Endothelial cell (in vitro differentiated cells): Measurements from ENCODE around the gene VSTM1. TPM values are rescaled to one million over a fixed set of nuclear protein-coding genes. Genes with fewer than 3 reads are reported as not detected.

Experiments used
- DNase-seq: peaks from one replicate; pipeline ENCODE4 v3.0.0; 2021; ENCODE audit warnings: low spot score
- H3K27ac Mint-ChIP-seq: one replicate; pipeline ENCODE4 v1.8.0; 2021; ENCODE audit warnings: mixed read lengths, inconsistent platforms; ENCODE audit not compliant: unreplicated experiment
- H3K27me3 Mint-ChIP-seq: one replicate; pipeline ENCODE4 v1.8.0; 2021; ENCODE audit warnings: mild to moderate bottlenecking, moderate library complexity, mixed read lengths, inconsistent platforms; ENCODE audit not compliant: unreplicated experiment
- H3K36me3 Mint-ChIP-seq: one replicate; pipeline ENCODE4 v1.8.0; 2021; ENCODE audit warnings: mild to moderate bottlenecking, low read depth, mixed read lengths, inconsistent platforms; ENCODE audit not compliant: unreplicated experiment
- H3K4me1 Mint-ChIP-seq: one replicate; pipeline ENCODE4 v1.8.0; 2021; ENCODE audit warnings: mild to moderate bottlenecking, mixed read lengths, inconsistent platforms; ENCODE audit not compliant: unreplicated experiment
- H3K4me3 Mint-ChIP-seq: one replicate; pipeline ENCODE4 v1.8.0; 2021; ENCODE audit warnings: mild to moderate bottlenecking, mixed read lengths, inconsistent platforms; ENCODE audit not compliant: unreplicated experiment
- H3K9me3 Mint-ChIP-seq: one replicate; pipeline ENCODE4 v1.8.0; 2021; ENCODE audit warnings: mixed read lengths, inconsistent platforms; ENCODE audit not compliant: unreplicated experiment
- total RNA-seq: library from RNA; stranded (reverse); fragmentation: NEBNext Ultra II Directional; extraction: Animal tissue kit (Norgen Biotek cat#: 25700); gene quantifications from one replicate; pipeline ENCODE4 v1.2.1, GENCODE V29; 2021; ENCODE audit not compliant: unreplicated experiment
- TF ChIP-seq, protein P1 (sequence below): fragments of 200-600 bp; sonication (generic); IDR thresholded peaks from one replicate; pipeline ENCODE4 v1.5.0; 2021; ENCODE audit warnings: antibody characterized with exemption; ENCODE audit not compliant: unreplicated experiment

Gene VSTM1
- total RNA-seq, 1 donor from 2014 or later = 2.2 TPM

DNA sequence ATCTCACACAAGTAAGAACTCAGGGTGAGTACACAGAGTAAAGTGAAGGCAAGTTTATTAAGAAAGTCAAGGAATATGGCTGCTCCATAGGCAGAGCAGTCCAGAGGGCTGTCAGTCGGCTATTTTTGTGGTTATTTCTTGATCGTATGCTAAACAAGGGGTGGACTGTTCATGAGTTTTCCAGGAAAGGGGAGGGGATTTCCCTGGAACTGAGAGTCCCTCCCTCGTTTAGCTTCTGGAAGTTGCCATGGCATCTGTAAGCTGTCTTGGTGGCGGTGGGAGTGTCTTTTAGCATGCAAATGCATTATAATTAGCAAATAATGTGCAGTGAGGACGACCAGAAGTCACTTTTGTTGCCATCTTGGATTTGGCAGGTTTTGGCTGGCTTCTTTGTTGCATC lies 5.8 kb upstream of the VSTM1 start:
- no peak overlapping the region for H3K4me3 Mint-ChIP-seq
- no peak overlapping the region for H3K27ac Mint-ChIP-seq
- H3K27me3 Mint-ChIP-seq = peaks cover 4% of the 10 kb centered on the region
- TF ChIP-seq, protein P1, sequence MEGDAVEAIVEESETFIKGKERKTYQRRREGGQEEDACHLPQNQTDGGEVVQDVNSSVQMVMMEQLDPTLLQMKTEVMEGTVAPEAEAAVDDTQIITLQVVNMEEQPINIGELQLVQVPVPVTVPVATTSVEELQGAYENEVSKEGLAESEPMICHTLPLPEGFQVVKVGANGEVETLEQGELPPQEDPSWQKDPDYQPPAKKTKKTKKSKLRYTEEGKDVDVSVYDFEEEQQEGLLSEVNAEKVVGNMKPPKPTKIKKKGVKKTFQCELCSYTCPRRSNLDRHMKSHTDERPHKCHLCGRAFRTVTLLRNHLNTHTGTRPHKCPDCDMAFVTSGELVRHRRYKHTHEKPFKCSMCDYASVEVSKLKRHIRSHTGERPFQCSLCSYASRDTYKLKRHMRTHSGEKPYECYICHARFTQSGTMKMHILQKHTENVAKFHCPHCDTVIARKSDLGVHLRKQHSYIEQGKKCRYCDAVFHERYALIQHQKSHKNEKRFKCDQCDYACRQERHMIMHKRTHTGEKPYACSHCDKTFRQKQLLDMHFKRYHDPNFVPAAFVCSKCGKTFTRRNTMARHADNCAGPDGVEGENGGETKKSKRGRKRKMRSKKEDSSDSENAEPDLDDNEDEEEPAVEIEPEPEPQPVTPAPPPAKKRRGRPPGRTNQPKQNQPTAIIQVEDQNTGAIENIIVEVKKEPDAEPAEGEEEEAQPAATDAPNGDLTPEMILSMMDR = no peak
- H3K9me3 Mint-ChIP-seq = no peaks in the 10 kb centered on the region
- peaks cover 3% of the 10 kb centered on the region for H3K36me3 Mint-ChIP-seq
- no peak for DNase-seq
- no peaks in the 10 kb centered on the region for H3K4me1 Mint-ChIP-seq

DNA sequence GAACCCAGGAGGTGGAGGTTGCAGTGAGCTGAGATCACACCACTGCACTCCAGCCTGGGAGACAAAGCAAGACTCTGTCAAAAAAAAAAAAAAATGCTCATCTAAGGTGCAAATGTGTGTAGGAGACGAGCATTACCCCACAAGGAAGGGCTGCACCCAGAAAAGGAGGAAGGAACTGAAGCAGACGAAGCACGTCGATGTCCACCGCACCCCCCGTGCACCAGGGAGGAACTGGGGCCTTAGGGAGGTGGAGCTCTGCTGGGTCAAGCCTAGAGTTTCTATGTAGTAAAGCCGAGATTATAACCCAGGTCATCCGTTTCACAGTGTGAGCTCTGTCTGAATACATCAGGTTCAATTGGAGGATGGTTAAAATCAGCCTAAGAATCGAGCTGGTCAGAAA lies 1.1 kb downstream of the VSTM1 start:
- Mint-ChIP-seq H3K4me1 (no peaks in the 10 kb centered on the region), H3K36me3 (no peaks in the 10 kb centered on the region), H3K27ac (no peak overlapping the region), H3K9me3 (no peaks in the 10 kb centered on the region), H3K4me3 (no peak overlapping the region), H3K27me3 (peaks cover 2% of the 10 kb centered on the region)
- TF ChIP-seq, protein P1 = no peak
- DNase-seq = no peak

DNA sequence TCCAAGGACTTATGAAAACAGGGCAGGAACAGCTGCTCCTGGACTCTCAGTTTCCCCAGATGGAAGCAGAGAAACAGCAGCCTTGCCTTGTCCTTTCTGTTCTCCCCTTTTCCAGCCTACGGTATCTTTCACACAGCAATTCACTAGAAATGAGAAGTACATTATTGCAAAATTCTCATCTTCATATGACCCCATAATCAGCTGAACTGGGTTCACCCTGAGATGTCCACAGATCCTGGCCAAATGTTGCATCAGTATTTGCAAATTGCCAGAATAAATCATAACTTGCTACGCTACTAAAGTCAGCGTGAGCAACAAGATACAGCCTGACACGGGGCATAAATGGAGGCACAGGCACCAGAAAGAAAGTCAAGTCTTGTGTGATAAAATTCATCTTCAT lies 16.1 kb downstream of the VSTM1 start:
- H3K27ac Mint-ChIP-seq = no peak overlapping the region
- no peak overlapping the region for H3K4me3 Mint-ChIP-seq
- H3K36me3 Mint-ChIP-seq = no peaks in the 10 kb centered on the region
- no peaks in the 10 kb centered on the region for H3K9me3 Mint-ChIP-seq
- no peaks in the 10 kb centered on the region for H3K4me1 Mint-ChIP-seq
- no peak for DNase-seq
- TF ChIP-seq, protein P1 = no peak
- no peaks in the 10 kb centered on the region for H3K27me3 Mint-ChIP-seq

DNA sequence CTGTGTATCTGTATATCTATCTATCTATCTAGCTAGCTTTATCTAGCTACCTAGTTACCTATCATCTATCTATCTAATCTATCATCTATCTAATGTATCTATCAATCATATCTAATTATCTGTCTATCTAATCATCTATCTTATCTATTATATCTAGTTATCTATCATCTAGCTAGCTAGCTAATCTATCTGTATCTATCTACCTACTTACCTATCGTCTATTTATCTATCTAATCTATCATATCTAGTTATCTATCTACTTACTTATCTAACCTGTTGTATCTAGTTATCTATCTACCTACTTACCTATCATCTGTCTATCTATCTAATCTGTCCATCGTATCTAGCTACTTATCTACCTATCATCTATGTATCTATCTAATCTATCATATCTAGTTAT lies 17.9 kb downstream of the VSTM1 start:
- H3K36me3 Mint-ChIP-seq = no peaks in the 10 kb centered on the region
- no peak overlapping the region for H3K27ac Mint-ChIP-seq
- TF ChIP-seq, protein P1 = no peak
- no peaks in the 10 kb centered on the region for H3K27me3 Mint-ChIP-seq
- no peak overlapping the region for H3K4me3 Mint-ChIP-seq
- no peak for DNase-seq
- H3K4me1 Mint-ChIP-seq = peaks cover 1% of the 10 kb centered on the region
- H3K9me3 Mint-ChIP-seq = no peaks in the 10 kb centered on the region

DNA sequence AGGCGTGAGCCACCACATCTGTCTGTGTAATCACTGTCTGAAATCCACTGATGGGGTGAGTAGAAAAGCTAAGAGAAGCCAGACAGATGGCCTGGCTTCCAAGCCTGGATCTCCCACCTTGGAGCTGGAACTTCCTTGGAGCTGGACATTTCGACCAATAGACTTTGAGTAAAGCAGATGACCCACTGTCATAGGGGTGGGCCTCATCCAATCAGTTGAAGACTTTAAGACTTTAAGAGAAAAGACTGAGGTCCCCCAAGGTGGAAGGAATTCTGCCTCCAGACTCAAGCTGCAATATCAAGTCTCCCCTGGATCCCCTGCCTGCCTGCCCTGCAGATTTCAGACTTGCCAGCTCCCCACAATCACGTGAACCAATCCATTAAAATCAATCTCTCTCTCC lies 20.7 kb downstream of the VSTM1 start:
- peak overlapping the region; percentile 6 for H3K27ac Mint-ChIP-seq
- no peak for DNase-seq
- H3K4me3 Mint-ChIP-seq = no peak overlapping the region
- TF ChIP-seq, protein P1 = no peak
- H3K9me3 Mint-ChIP-seq = no peaks in the 10 kb centered on the region
- H3K36me3 Mint-ChIP-seq = no peaks in the 10 kb centered on the region
- H3K27me3 Mint-ChIP-seq = no peaks in the 10 kb centered on the region
- peaks cover 12% of the 10 kb centered on the region for H3K4me1 Mint-ChIP-seq
